Fibroblast of mammary gland (primary cell): Measurements from ENCODE around the gene GNG12.

Source experiments
- DNase-seq: peaks from one replicate; pipeline ENCODE4 v3.0.0-alpha.2; 2010; ENCODE audit warnings: low read depth
- H3K4me3 ChIP-seq: 2 replicates; pipeline ENCODE4 v1.5.1; 2011; ENCODE audit warnings: low read depth, mild to moderate bottlenecking, low read length, moderate library complexity; ENCODE audit not compliant: control insufficient read depth
- CTCF ChIP-seq: conservative IDR thresholded peaks from 2 replicates; pipeline ENCODE4 v1.5.1; 2011; ENCODE audit warnings: low read depth, low read length, inconsistent platforms; ENCODE audit not compliant: control insufficient read depth, insufficient read depth

GNG12 gene

GRCh38 chr1:67802565-67802964, 30.7 kb downstream of the GNG12 start:
- H3K4me3 ChIP-seq = no peak overlapping the region
- no peak for DNase-seq
- no peak for TF ChIP-seq CTCF

- no peak for TF ChIP-seq CTCF
- DNase-seq = no peak
- H3K4me3 ChIP-seq = no peak overlapping the region
Measured at GRCh38 chr1:67801903-67802302, 31.4 kb downstream of the GNG12 start.

GRCh38 chr1:67795179-67795912, 37.9 kb downstream of the GNG12 start:
- no peak for TF ChIP-seq CTCF
- H3K4me3 ChIP-seq = no peak overlapping the region
- no peak for DNase-seq

GRCh38 chr1:67793562-67793961, 39.7 kb downstream of the GNG12 start:
- no peak overlapping the region for H3K4me3 ChIP-seq

GRCh38 chr1:67792741-67793458, 40.4 kb downstream of the GNG12 start:
- no peak overlapping the region for H3K4me3 ChIP-seq
- TF ChIP-seq CTCF = no peak
- DNase-seq = no peak

More at GRCh38 chr1:67793562-67793961, 39.7 kb downstream of the GNG12 start:
- no peak for TF ChIP-seq CTCF
- DNase-seq = peak; percentile 49

- DNase-seq = peak; percentile 62
- no peak overlapping the region for H3K4me3 ChIP-seq
- no peak for TF ChIP-seq CTCF
Measured at GRCh38 chr1:67792103-67792502, 41.2 kb downstream of the GNG12 start.
